K562 (cell line): ENCODE data around the gene BMF. TPM values are rescaled to one million over a fixed set of nuclear protein-coding genes. Genes with fewer than 3 reads are reported as not detected.
A peak's percentile ranks its signal among the peaks of the same experiment; 100 is the strongest.

Experiments
- BHLHE40 ChIP-seq: IDR thresholded peaks from 2 replicates; pipeline ENCODE4 v1.6.1; 2011; ENCODE audit warnings: low read length, improper control_type of control experiment
- CTCFL ChIP-seq: IDR thresholded peaks from 2 replicates; pipeline ENCODE4 v1.6.1; 2011; ENCODE audit warnings: borderline replicate concordance, low read depth, mild to moderate bottlenecking, moderate library complexity, low read length; ENCODE audit not compliant: insufficient read depth, poor library complexity, severe bottlenecking
- EP400 ChIP-seq: fragments of 450-650 bp; IDR thresholded peaks from 2 replicates; pipeline ENCODE4 v1.6.1; 2017; ENCODE audit warnings: antibody characterized with exemption, mild to moderate bottlenecking, moderate library complexity
- FIP1L1 ChIP-seq: fragments of 200-400 bp; formaldehyde crosslinking; IDR thresholded peaks from 2 replicates; pipeline ENCODE4 v1.6.1; 2018; ENCODE audit warnings: mild to moderate bottlenecking, low read depth, low read length; ENCODE audit not compliant: poor library complexity, severe bottlenecking
- KLF10 ChIP-seq: fragments of 250-450 bp; sonication (Bioruptor Pico); IDR thresholded peaks from 2 replicates; pipeline ENCODE4 v1.6.1; 2021; ENCODE audit warnings: matching md5 sums
- NFE2L1 ChIP-seq: fragments of 450-650 bp; IDR thresholded peaks from 2 replicates; pipeline ENCODE4 v1.6.1; 2016; ENCODE audit warnings: missing genetic modification characterization, low read depth, mild to moderate bottlenecking, missing compliant biosample characterization, moderate library complexity, borderline replicate concordance
- UBTF ChIP-seq, 2 experiments: IDR thresholded peaks; 2 replicates each; pipeline ENCODE4 v1.6.1; 2012; ENCODE audit warnings: improper control_type of control experiment in 2 of 2, low read depth in 2 of 2, low read length in 2 of 2, borderline replicate concordance in 1 of 2
- ZNF395 ChIP-seq: fragments of 200-800 bp; sonication (Bioruptor generic); IDR thresholded peaks from 2 replicates; pipeline ENCODE4 v1.6.1; 2017; ENCODE audit warnings: missing genetic modification characterization, missing compliant biosample characterization
- polyA plus RNA-seq, 8 experiments: library from polyadenylated mRNA; depleted of rRNA in 4 of 8; stranded (reverse) in 5 of 8; unstranded in 3 of 8; fragments of >200 nt; fragmentation: Nextera tagmentation in 2 of 8; fragmentation: Illumina TruSeq in 1 of 8; extraction: Ambion mirVana in 2 of 8; extraction: Trizol in 1 of 8; gene quantifications; 2 replicates each; pipeline versions ENCODE4 v1.2.1 to v1.2.3, GENCODE V29; 2011 to 2014; ENCODE audit warnings: inconsistent platforms in 1 of 8, missing spikeins in 1 of 8
- total RNA-seq, 7 experiments: library from RNA; depleted of rRNA in 6 of 7; stranded (reverse); fragments of >200 nt in 6 of 7; fragmentation: Illumina TruSeq in 2 of 7; extraction: Trizol in 2 of 7; gene quantifications; 2 replicates each; pipeline versions ENCODE4 v1.2.1 to v1.2.3, GENCODE V29; 2011 to 2021; ENCODE audit warnings: low replicate concordance in 1 of 7

The BMF gene
- total and polyA plus RNA-seq, 9 of the 15 experiments (the other 6 are each of a cell fraction or from before 2014, with no cell fraction given): 0.25 to 0.91 (median 0.59) TPM; not detected in 2

GRCh38 chr15:40108061-40108854, 421 bp downstream of the BMF start (continued):
- TF ChIP-seq NFE2L1 (no peak), UBTF (IDR thresholded peaks at IDR 0.05; ENCODE audit: borderline replicate concordance in 1 of 2, low read depth in 2 of 2, low read length in 2 of 2) (0 out of 4 replicates have a peak, but pooled peaks of 1 of the 2 experiments have one; percentile 1), EP400 (no peak), KLF10 (no peak), FIP1L1 (peak; percentile 21), BHLHE40 (no peak), CTCFL (no peak), ZNF395 (CRISPR knock-in tag) (no peak)
